Measurements from ENCODE around the gene RPL38. TPM values are rescaled to one million over a fixed set of nuclear protein-coding genes. Genes with fewer than 3 reads are reported as not detected.

RPL38 gene
- polyA plus RNA-seq, 1 of the 3 experiments (the other 2 are of a cell fraction): 4,154 TPM

- ChIA-PET POLR2A (no interaction called here), CTCF (interaction anchor here (1.2 to 18.5 kb wide), 10 partner anchors 13 to 750 kb away, joined by 3 to 284 read pairs (median 8); partner anchors contain the start of gene RPL38)
- Histone ChIP-seq H3K9me2 (no peaks in the 10 kb centered on the region), H2AFZ (ENCODE audit: low read depth) (no peak overlapping the region), H3K27me3 (ENCODE audit: insufficient read depth) (no peaks in the 10 kb centered on the region), H3K36me3 (replicated peaks in 1 of 2; ENCODE audit: control insufficient read depth in 1 of 2, insufficient read depth in 2 of 2, low read length in 1 of 2) (no peaks in the 10 kb centered on the region), H4K20me1 (ENCODE audit: insufficient read depth) (no peaks in the 10 kb centered on the region), H3K79me2 (ENCODE audit: insufficient read depth) (no peaks in the 10 kb centered on the region), H3K27ac (ENCODE audit: low read depth in 2 of 2, low read length in 1 of 2) (no peak overlapping the region), H3K4me3 (ENCODE audit: low read depth in 2 of 2, low read length in 1 of 2) (no peak overlapping the region), H3K9ac (no peak overlapping the region), H3K4me2 (no peak overlapping the region), H3F3A (replicated peaks; ENCODE audit: insufficient read depth) (no peaks in the 10 kb centered on the region), H3K9me3 (no peaks in the 10 kb centered on the region), H3K4me1 (ENCODE audit: control insufficient read depth in 1 of 2, insufficient read depth in 2 of 2, low read depth in 1 of 2, low read length in 1 of 2) (peaks cover 0 to 15% of the 10 kb centered on the region in 2 experiments; a peak in 1 of 4 replicates)
- WGBS (ENCODE audit: low lambda C conversion rate): 56% methylated on average over 4 of the region's 4 CpGs
- no peak for DNase-seq
- TF ChIP-seq, protein P1, sequence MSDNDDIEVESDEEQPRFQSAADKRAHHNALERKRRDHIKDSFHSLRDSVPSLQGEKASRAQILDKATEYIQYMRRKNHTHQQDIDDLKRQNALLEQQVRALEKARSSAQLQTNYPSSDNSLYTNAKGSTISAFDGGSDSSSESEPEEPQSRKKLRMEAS (IDR thresholded peaks at IDR 0.05; ENCODE audit: low read depth): no peak
- TF ChIP-seq RFX5 (IDR thresholded peaks at IDR 0.05; ENCODE audit: low read length) (no peak), TCF12 (IDR thresholded peaks at IDR 0.05) (no peak), USF1 (IDR thresholded peaks at IDR 0.05; ENCODE audit: borderline replicate concordance, low read depth) (no peak), CHD2 (IDR thresholded peaks at IDR 0.05; ENCODE audit: low read length, partially characterized antibody) (no peak), TEAD4 (IDR thresholded peaks at IDR 0.05; ENCODE audit: borderline replicate concordance, insufficient read depth) (no peak)
- TF ChIP-seq, protein P2, sequence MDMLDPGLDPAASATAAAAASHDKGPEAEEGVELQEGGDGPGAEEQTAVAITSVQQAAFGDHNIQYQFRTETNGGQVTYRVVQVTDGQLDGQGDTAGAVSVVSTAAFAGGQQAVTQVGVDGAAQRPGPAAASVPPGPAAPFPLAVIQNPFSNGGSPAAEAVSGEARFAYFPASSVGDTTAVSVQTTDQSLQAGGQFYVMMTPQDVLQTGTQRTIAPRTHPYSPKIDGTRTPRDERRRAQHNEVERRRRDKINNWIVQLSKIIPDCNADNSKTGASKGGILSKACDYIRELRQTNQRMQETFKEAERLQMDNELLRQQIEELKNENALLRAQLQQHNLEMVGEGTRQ (IDR thresholded peaks at IDR 0.05; ENCODE audit: borderline replicate concordance, low read depth, low read length): no peak
Observed at GRCh38 chr17:74179576-74179975, 23.9 kb upstream of the RPL38 start.

- Histone ChIP-seq H3K36me3 (replicated peaks in 1 of 2; ENCODE audit: control insufficient read depth in 1 of 2, insufficient read depth in 2 of 2, low read length in 1 of 2) (no peaks in the 10 kb centered on the region), H3K4me1 (ENCODE audit: control insufficient read depth in 1 of 2, insufficient read depth in 2 of 2, low read depth in 1 of 2, low read length in 1 of 2) (peaks cover 0 to 11% of the 10 kb centered on the region in 2 experiments; a peak in 1 of 4 replicates), H3K4me2 (no peak overlapping the region), H3F3A (replicated peaks; ENCODE audit: insufficient read depth) (no peaks in the 10 kb centered on the region), H3K4me3 (ENCODE audit: low read depth in 2 of 2, low read length in 1 of 2) (no peak overlapping the region), H4K20me1 (ENCODE audit: insufficient read depth) (no peaks in the 10 kb centered on the region), H3K27me3 (ENCODE audit: insufficient read depth) (no peaks in the 10 kb centered on the region), H3K27ac (ENCODE audit: low read depth in 2 of 2, low read length in 1 of 2) (no peak overlapping the region), H3K9me3 (no peaks in the 10 kb centered on the region), H3K9me2 (no peaks in the 10 kb centered on the region), H2AFZ (ENCODE audit: low read depth) (no peak overlapping the region), H3K79me2 (ENCODE audit: insufficient read depth) (no peaks in the 10 kb centered on the region), H3K9ac (no peak overlapping the region)
- 54% methylated on average over 8 of the region's 8 CpGs for WGBS (ENCODE audit: low lambda C conversion rate)
- ChIA-PET CTCF (interaction anchor here (1.1 to 18.5 kb wide), 10 partner anchors 13 to 751 kb away, joined by 3 to 284 read pairs (median 8); partner anchors contain the start of gene RPL38), POLR2A (no interaction called here)
- no peak for TF ChIP-seq MXI1 (IDR thresholded peaks at IDR 0.05; ENCODE audit: low read depth, low read length)
- TF ChIP-seq FOSL2 (IDR thresholded peaks at IDR 0.05; ENCODE audit: borderline replicate concordance, low read depth): no peak
- TF ChIP-seq GATA2 (CRISPR knock-in tag; IDR thresholded peaks at IDR 0.05): no peak
- TF ChIP-seq, protein P3, sequence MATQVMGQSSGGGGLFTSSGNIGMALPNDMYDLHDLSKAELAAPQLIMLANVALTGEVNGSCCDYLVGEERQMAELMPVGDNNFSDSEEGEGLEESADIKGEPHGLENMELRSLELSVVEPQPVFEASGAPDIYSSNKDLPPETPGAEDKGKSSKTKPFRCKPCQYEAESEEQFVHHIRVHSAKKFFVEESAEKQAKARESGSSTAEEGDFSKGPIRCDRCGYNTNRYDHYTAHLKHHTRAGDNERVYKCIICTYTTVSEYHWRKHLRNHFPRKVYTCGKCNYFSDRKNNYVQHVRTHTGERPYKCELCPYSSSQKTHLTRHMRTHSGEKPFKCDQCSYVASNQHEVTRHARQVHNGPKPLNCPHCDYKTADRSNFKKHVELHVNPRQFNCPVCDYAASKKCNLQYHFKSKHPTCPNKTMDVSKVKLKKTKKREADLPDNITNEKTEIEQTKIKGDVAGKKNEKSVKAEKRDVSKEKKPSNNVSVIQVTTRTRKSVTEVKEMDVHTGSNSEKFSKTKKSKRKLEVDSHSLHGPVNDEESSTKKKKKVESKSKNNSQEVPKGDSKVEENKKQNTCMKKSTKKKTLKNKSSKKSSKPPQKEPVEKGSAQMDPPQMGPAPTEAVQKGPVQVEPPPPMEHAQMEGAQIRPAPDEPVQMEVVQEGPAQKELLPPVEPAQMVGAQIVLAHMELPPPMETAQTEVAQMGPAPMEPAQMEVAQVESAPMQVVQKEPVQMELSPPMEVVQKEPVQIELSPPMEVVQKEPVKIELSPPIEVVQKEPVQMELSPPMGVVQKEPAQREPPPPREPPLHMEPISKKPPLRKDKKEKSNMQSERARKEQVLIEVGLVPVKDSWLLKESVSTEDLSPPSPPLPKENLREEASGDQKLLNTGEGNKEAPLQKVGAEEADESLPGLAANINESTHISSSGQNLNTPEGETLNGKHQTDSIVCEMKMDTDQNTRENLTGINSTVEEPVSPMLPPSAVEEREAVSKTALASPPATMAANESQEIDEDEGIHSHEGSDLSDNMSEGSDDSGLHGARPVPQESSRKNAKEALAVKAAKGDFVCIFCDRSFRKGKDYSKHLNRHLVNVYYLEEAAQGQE (IDR thresholded peaks at IDR 0.05; ENCODE audit: low read depth, low read length): no peak
- TF ChIP-seq, protein P4, sequence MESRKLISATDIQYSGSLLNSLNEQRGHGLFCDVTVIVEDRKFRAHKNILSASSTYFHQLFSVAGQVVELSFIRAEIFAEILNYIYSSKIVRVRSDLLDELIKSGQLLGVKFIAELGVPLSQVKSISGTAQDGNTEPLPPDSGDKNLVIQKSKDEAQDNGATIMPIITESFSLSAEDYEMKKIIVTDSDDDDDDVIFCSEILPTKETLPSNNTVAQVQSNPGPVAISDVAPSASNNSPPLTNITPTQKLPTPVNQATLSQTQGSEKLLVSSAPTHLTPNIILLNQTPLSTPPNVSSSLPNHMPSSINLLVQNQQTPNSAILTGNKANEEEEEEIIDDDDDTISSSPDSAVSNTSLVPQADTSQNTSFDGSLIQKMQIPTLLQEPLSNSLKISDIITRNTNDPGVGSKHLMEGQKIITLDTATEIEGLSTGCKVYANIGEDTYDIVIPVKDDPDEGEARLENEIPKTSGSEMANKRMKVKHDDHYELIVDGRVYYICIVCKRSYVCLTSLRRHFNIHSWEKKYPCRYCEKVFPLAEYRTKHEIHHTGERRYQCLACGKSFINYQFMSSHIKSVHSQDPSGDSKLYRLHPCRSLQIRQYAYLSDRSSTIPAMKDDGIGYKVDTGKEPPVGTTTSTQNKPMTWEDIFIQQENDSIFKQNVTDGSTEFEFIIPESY (IDR thresholded peaks at IDR 0.05; ENCODE audit: borderline replicate concordance, low read depth): no peak
- no peak for TF ChIP-seq RCOR1 (IDR thresholded peaks at IDR 0.05; ENCODE audit: low read length)
- TF ChIP-seq, protein P5, sequence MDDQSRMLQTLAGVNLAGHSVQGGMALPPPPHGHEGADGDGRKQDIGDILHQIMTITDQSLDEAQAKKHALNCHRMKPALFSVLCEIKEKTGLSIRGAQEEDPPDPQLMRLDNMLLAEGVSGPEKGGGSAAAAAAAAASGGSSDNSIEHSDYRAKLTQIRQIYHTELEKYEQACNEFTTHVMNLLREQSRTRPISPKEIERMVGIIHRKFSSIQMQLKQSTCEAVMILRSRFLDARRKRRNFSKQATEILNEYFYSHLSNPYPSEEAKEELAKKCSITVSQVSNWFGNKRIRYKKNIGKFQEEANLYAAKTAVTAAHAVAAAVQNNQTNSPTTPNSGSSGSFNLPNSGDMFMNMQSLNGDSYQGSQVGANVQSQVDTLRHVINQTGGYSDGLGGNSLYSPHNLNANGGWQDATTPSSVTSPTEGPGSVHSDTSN (IDR thresholded peaks at IDR 0.05): no peak
- TF ChIP-seq TCF12 (IDR thresholded peaks at IDR 0.05): no peak
- no peak for DNase-seq
Observed at GRCh38 chr17:74180336-74180735, 23.1 kb upstream of the RPL38 start.

Measured in SK-N-SH (cell line).